Activated B cell treated with CpG ODN at 0.5 μM for 24 hours (primary cell): ENCODE data around the gene SPAG7. TPM values are rescaled to one million over a fixed set of nuclear protein-coding genes. Genes with fewer than 3 reads are reported as not detected.
A peak's percentile ranks its signal among the peaks of the same experiment; 100 is the strongest.

Experiments used
- ATAC-seq: fragments of 200-7000 bp; cut with Tn5 transposase; one replicate; pipeline ENCODE4 v1.10.0; 2021; ENCODE audit warnings: low read depth, mild to moderate bottlenecking, moderate library complexity
- CTCF ChIA-PET: fragments of 350-600 bp; sonication (Branson Sonifier 250); formaldehyde crosslinking; loops from one replicate; lab custom pipeline; 2021; ENCODE audit warnings: antibody characterized with exemption; lab: Charles Lee
- POLR2A ChIA-PET: fragments of 350-600 bp; sonication (Branson Sonifier 250); formaldehyde crosslinking; loops from one replicate; lab custom pipeline; 2021; ENCODE audit warnings: antibody characterized with exemption; lab: Charles Lee
- DNase-seq: peaks from one replicate; pipeline ENCODE4 v3.0.0; 2022
- H3K27ac Mint-ChIP-seq: one replicate; pipeline ENCODE4 v1.8.0; 2020; ENCODE audit warnings: mixed read lengths
- H3K27me3 Mint-ChIP-seq: one replicate; pipeline ENCODE4 v1.8.0; 2021; ENCODE audit warnings: mixed read lengths
- H3K36me3 Mint-ChIP-seq: one replicate; pipeline ENCODE4 v1.8.0; 2021; ENCODE audit warnings: low read depth, mixed read lengths
- H3K4me1 Mint-ChIP-seq: one replicate; pipeline ENCODE4 v1.8.0; 2021; ENCODE audit warnings: mixed read lengths
- H3K4me3 Mint-ChIP-seq: one replicate; pipeline ENCODE4 v1.8.0; 2020; ENCODE audit warnings: mild to moderate bottlenecking, mixed read lengths
- H3K9me3 Mint-ChIP-seq: one replicate; pipeline ENCODE4 v1.8.0; 2020; ENCODE audit warnings: mixed read lengths
- CTCF ChIP-seq: fragments of 200-600 bp; IDR thresholded peaks from one replicate; pipeline ENCODE4 v1.8.0; 2022; ENCODE audit warnings: antibody characterized with exemption, mild to moderate bottlenecking
- intact Hi-C: fragments of 100-400 bp; cut with micrococcal nuclease; formaldehyde crosslinking; loops from one replicate; pipeline ENCODE4 v1.15.1; 2024
- total RNA-seq: library from RNA; stranded (reverse); gene quantifications from 2 replicates; pipeline ENCODE4 v1.2.3, GENCODE V29; 2022

The SPAG7 gene
- total RNA-seq, 1 donor from 2014 or later: 64.2 TPM

GRCh38 chr17:4939796-4940554, 27.6 kb downstream of the SPAG7 start, which contains the start of the genes RNF167 and SLC25A11:
TSS of gene RNF167 (plus strand) at chr17:4940268. CDS start at chr17:4940910, 642 bp downstream.
TSS of gene SLC25A11 (minus strand) at chr17:4940046. CDS start at chr17:4939910, 136 bp downstream.
- intact Hi-C loops: loop anchor here (1.0 to 10.0 kb wide), 8 partner anchors 9 to 798 kb away; partner anchors contain the start of genes ARRB2, CAMTA2, CYB5D2 and INCA1
- peak within 1 kb of the TSS; percentile 98 for H3K27ac Mint-ChIP-seq
- TF ChIP-seq CTCF: no peak
- H3K4me1 Mint-ChIP-seq: peaks cover 69% of the 10 kb centered on the region
- ATAC-seq (peak; percentile 84), DNase-seq (peak; percentile 93)
- POLR2A ChIA-PET: interaction anchor here (0.6 to 3.4 kb wide), 26 partner anchors 10 to 796 kb away, joined by 3 to 104 read pairs (median 6); partner anchors contain the start of genes ARRB2, C17orf107, CAMTA2 and ENO3
- peak within 1 kb of the TSS; percentile 97 for H3K4me3 Mint-ChIP-seq
- CTCF ChIA-PET: interaction anchor here (0.7 to 2.3 kb wide), 8 partner anchors 9 to 208 kb away, joined by 3 to 14 read pairs (median 4); partner anchors contain the start of genes CAMTA2, PFN1 and SPAG7
- no peaks in the 10 kb centered on the region for H3K27me3 Mint-ChIP-seq
- no peaks in the 10 kb centered on the region for H3K9me3 Mint-ChIP-seq
- peaks cover 71% of the 10 kb centered on the region for H3K36me3 Mint-ChIP-seq

GRCh38 chr17:4939546-4939795, 28.1 kb downstream of the SPAG7 start:
- Mint-ChIP-seq H3K27ac (peak overlapping the region; percentile 82), H3K4me1 (peaks cover 66% of the 10 kb centered on the region), H3K36me3 (peaks cover 66% of the 10 kb centered on the region), H3K4me3 (peak overlapping the region; percentile 97), H3K27me3 (no peaks in the 10 kb centered on the region), H3K9me3 (no peaks in the 10 kb centered on the region)
- intact Hi-C loops: no loop called here
- ATAC-seq (no peak), DNase-seq (no peak)
- POLR2A ChIA-PET: interaction anchor here (0.7 to 3.4 kb wide), 24 partner anchors 10 to 274 kb away, joined by 3 to 104 read pairs (median 6); partner anchors contain the start of genes ARRB2, C17orf107, CAMTA2 and ENO3
- CTCF ChIA-PET: interaction anchor here (1.2 to 2.3 kb wide), 5 partner anchors 9 to 48 kb away, joined by 3 to 14 read pairs (median 6); partner anchors contain the start of genes CAMTA2, PFN1 and SPAG7
- no peak for TF ChIP-seq CTCF

GRCh38 chr17:4938688-4939545, 28.7 kb downstream of the SPAG7 start:
- Mint-ChIP-seq H3K4me3 (peak overlapping the region; percentile 97), H3K4me1 (peaks cover 66% of the 10 kb centered on the region), H3K36me3 (peaks cover 60% of the 10 kb centered on the region), H3K27me3 (peaks cover 4% of the 10 kb centered on the region), H3K27ac (peak overlapping the region; percentile 82), H3K9me3 (no peaks in the 10 kb centered on the region)
- no peak for DNase-seq
- no peak for ATAC-seq
- intact Hi-C loops: no loop called here
- no peak for TF ChIP-seq CTCF
- CTCF ChIA-PET: interaction anchor here (1.4 to 2.3 kb wide), 3 partner anchors 10 to 29 kb away, joined by 3 to 14 read pairs (median 9); partner anchors contain the start of gene SPAG7
- POLR2A ChIA-PET: interaction anchor here (0.6 to 3.4 kb wide), 16 partner anchors 11 to 253 kb away, joined by 3 to 104 read pairs (median 9); partner anchors contain the start of genes C17orf107, CAMTA2, ENO3 and INCA1

- POLR2A ChIA-PET: interaction anchor here (0.6 to 3.1 kb wide), 3 partner anchors 11 to 289 kb away, joined by 3 to 104 read pairs (median 5); partner anchors contain the start of genes ENO3 and PFN1
Measured at GRCh38 chr17:4938069-4938491, 29.5 kb downstream of the SPAG7 start.

More at GRCh38 chr17:4938069-4938491, 29.5 kb downstream of the SPAG7 start:
- H3K36me3 Mint-ChIP-seq: peaks cover 57% of the 10 kb centered on the region
- H3K9me3 Mint-ChIP-seq: no peaks in the 10 kb centered on the region
- H3K27me3 Mint-ChIP-seq: peaks cover 10% of the 10 kb centered on the region
- intact Hi-C loops: no loop called here
- CTCF ChIA-PET: no interaction called here
- H3K4me3 Mint-ChIP-seq: peak overlapping the region; percentile 97
- no peak overlapping the region for H3K27ac Mint-ChIP-seq
- TF ChIP-seq CTCF: no peak
- H3K4me1 Mint-ChIP-seq: peaks cover 65% of the 10 kb centered on the region
- ATAC-seq (no peak), DNase-seq (no peak)
